NCI-H2029 (cell line): ENCODE data around the gene G0S2.
A peak's percentile ranks its signal among the peaks of the same experiment; 100 is the strongest.

Experiments
- DNase-seq: peaks from one replicate; lab custom pipeline; 2025; lab: John Stamatoyannopoulos, UW

G0S2 gene, protein sequence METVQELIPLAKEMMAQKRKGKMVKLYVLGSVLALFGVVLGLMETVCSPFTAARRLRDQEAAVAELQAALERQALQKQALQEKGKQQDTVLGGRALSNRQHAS

GRCh38 chr1:209674957-209675564, at the start of gene G0S2:
G0S2 (plus strand) TSS chr1:209675412; CDS start chr1:209675685, 273 bp downstream.
- no peak for DNase-seq

DNA sequence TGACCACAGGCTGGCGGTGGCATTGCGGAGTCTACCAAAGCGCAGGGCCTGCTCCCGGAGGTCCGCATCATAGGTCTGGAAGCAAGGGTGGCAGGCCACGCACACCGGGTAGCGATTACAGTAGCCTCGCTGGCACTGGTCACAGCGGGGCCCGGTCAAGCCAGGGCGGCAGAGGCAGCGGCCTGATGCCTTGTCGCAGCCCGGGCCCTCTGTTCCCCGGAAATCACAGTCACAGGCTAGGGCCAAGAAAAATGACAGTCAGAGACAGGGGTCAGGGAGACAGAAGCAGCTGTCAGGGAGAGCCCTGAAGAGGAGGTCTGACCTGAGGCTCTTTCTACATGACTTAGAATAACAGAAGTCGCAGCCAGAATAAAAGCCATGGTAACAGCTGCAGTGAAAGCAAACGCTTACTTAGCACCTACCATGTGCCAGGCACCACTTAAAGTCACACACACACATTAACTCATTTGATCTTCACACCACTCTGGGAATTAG, 49.4 kb upstream of the G0S2 start:
- no peak for DNase-seq

GRCh38 chr1:209626346-209627026, 48.7 kb upstream of the G0S2 start:
- DNase-seq, result no peak

- DNase-seq, result no peak
Measured at GRCh38 chr1:209627027-209627731, 48.0 kb upstream of the G0S2 start.

DNA sequence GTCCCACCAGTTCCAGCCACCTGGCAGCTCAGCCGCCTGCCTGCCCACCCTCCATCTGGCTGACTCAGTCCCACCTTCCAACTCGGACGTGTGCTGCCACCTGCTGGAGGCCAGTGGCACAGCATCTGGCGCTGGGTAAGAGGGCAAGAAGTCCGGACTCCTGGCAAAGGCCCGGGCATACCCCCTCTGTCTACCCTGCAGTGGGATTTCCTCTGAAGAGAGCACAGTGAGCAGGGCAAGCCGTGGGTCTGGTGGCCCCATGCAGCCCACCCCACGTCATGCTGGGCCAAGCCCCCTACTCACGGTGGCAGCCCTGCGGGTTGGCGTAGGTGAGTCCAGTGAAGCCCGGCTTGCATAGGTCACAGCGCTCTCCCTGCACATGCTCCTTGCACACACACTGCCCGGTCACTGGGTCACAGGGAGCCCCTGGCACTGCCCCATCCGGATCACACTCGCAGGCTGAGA, 47.4 kb upstream of the G0S2 start:
- DNase-seq, result peak; percentile 19

- DNase-seq, result no peak
Measured at GRCh38 chr1:209628618-209629299, 46.5 kb upstream of the G0S2 start.

GRCh38 chr1:209629621-209630382, 45.4 kb upstream of the G0S2 start:
- DNase-seq, result no peak

- no peak for DNase-seq
Measured at GRCh38 chr1:209630383-209631225, 44.6 kb upstream of the G0S2 start.

DNA sequence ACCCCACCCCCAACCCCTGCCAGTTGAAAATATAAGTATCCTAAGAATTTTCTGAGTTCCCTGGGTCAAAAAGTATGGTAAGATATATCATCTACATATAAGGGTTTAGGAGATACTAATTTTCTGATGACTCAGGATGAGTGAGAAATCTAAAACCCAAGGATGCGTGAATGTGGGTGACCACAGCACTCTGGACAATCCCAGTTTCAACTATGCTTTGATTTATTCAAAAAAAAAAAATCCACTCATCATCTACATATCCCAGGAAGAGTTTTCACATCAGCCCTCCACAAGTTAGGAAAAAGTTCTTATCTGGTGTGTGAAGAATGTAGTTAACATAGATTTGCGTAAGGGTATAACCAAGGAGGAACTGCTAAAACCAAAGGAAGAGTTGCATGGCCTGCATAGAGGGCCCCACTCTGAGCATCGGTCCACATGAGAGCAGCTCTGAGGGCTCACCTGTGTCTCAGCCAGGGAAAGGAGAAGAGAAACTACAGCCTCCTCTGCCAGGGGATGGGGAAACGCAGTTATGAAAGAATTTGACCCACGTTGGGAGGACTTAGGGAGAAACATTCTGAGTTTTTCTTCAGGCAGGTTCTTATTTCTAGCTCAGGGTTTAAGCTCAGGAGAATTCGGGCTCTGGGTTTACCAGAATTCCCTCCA, 41.7 kb upstream of the G0S2 start:
- DNase-seq, result no peak

DNA sequence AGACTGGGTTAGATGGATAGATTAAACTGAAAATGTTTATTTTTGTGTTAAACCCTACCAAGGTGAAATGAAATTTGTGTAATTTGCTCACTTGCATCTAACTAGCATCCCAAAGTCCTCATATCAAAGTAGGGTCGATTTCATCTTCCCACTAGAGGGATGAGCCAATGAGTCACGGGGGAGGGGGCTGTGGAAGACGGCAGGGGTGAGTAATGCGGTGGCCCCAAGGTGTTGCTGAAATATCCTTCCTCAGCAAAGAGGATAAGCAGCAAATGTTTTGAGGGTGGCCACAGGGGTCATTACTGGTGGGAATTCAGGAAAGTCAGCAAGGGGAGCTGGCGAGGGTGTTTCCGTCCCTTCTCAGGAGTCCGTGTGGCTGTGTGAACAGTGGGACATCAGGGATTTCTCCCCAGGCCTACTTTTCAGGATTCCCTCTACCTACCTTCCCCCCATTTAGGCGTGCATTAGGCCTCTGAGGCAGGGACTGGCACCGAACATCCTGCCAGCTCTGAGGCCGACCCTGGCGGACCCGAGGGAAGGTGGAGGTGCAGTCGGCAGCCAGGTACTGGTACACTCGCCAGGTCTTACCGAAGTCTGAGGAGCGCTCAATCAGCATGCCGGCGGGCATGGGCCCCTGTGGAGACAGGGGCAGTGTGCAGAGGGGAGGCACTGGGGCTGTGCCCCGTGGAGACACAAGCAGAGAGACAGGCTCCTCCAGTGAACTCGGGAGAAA, 41.0 kb upstream of the G0S2 start:
- DNase-seq, result no peak

- no peak for DNase-seq
Measured at GRCh38 chr1:209635850-209636249, 39.4 kb upstream of the G0S2 start.

GRCh38 chr1:209641832-209642172, 33.4 kb upstream of the G0S2 start:
- DNase-seq, result no peak

GRCh38 chr1:209642816-209643215, 32.4 kb upstream of the G0S2 start:
- DNase-seq, result no peak

DNA sequence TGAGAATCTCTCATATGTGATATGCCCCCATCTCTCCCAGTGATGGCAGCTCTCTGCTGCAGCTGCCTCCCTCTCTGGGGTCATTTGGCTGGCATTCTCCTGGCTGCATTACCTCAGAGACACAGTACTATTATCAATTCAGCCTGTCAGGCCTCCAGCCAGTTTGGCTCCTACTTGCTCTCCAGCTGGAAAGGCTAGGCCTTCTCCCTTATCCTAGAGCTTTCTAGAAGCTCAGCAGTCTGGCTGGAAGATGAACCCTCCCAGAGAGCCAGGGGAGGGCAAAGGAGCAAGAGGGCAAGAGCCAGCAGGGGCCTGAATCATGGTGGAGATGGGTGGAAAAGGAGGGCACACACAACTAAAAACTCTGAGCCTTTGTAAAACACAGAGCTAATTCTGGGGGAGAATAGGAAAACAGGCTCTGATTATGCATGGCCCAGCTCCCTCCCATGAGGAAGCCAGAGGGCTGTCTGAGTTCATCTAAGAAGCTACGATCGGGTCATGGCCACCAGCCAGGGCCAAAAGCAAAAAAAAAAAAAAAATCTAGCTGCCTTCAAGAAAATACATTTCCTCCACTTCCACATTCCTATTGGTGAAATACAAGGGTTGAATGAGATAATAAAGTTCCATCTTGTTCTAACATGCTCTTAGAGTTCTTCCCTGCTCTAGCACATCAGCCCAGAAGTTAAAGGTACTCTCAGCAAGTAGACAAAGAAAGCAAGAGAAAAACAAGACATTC, 31.8 kb upstream of the G0S2 start:
- DNase-seq, result no peak

DNA sequence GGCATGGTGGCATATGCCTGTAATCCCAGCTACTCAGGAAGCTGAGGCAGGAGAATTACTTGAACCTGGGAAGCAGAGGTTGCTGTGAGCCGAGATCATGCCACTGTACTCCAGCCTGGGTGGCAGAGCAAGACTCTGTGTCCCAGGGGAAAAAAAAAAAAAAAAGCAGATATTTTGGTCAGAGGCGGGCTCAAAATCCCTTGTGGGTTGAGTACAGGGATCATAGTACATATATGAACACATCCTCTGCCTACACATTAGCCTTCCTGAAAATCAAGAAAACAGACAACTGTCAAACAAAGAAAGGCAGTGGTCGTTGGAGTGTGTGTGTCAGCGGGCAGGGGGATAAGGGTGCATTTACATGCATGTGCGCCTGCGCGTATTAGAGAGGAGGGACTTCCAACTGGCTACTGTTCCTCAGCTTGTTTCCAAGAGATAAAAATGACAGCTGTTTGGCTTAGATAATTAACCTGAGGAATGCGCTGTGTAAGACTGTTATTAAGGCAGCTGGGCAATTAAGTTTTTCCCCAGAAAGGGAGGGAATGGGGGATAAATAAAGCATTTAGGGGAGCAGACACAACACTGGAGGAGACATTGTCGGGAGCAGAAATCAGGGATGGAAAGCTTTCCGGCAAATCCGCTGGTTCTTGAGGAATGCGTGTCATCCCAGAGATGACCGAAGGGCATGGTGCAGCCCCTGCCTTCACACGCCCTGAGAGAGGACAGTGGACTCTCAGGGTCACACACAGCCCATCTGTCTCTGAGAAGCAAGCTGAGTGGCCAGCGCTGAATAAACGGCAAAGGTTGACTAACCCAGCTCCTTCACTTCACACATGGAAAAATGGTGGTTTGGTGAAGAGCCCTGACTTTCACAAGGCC, 29.4 kb upstream of the G0S2 start:
- no peak for DNase-seq

DNA sequence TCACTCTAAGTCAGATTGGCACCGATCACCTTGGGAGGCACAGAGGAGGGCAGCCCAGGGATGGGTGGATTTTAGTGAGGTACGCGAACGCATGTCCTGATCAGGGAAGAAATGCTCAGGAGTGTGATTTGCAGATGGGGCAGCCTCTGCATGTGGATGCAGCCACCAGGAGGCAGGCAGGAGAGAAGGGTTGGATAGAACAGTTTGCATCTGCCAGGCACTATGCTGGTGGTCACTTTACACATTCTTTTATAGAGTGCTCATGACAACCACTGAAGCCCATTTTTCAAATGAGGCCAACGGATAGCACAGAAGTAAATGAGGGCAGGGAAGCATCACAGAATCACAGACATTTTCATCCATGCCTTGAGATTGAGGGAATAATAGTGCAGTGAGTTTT, 28.7 kb upstream of the G0S2 start:
- no peak for DNase-seq

DNA sequence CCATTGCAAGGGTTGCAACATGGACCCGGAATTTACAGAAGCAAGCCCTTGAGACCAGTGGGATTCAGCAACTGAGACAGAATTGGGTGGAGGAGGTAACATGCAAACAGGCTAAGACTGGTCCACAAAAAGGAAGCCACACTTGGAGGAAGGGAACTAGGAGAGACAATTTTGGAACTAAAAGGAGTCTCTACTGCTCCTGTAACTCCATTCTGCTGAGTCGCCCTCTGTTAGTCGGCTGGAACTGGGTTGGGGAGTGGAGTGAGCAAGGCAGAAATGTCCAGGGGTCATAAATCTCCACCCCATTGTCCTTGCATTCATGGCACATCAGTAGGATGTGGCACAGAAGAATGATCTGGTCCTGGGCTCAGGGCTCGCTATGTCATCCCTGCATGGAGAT, 28.1 kb upstream of the G0S2 start:
- DNase-seq, result no peak

DNA sequence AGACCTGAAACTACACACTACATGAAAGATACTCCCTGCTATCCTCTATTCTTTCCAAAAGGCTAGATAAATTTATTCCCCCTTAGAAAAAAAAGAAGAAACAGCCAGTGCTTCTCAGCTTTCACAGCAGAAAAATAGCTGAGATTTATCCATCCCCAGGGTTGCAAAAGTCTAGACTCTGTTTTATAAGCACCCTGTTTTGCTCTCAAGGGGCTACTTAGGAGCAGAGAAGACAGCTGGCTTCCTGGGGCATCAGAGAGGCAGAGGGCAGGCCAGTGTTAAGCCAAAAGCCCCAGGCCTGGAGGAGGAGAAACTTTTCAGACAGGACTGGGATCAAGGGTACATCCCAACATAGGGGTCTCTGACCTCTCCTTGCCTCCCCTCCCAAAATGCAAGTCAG, 26.9 kb upstream of the G0S2 start:
- no peak for DNase-seq
